Ramos (cell line): ENCODE measurements around the gene ANKH.
"Not testable (repeated sequence)": the region's sequence is repeated elsewhere in the genome, so short reads cannot be mapped to it uniquely, and the experiment has no call there.

Source experiments
- in situ Hi-C: fragments of 300-500 bp; cut with MboI; formaldehyde crosslinking; loops from one replicate; pipeline ENCODE4 v1.14.3; 2022; ENCODE audit warnings: low sequenced_read_pairs; ENCODE audit not compliant: unreplicated experiment

ANKH gene

GRCh38 chr5:14834062-14834461 is 37.5 kb downstream of the ANKH start:
- in situ Hi-C loops: no loop called here

GRCh38 chr5:14831006-14831338 is 40.6 kb downstream of the ANKH start:
- in situ Hi-C loops: no loop called here

GRCh38 chr5:14830210-14831005 is 41.2 kb downstream of the ANKH start:
- in situ Hi-C loops: no loop called here

GRCh38 chr5:14829396-14829795 is 42.2 kb downstream of the ANKH start:
- in situ Hi-C loops: no loop called here

GRCh38 chr5:14826714-14827113 is 44.9 kb downstream of the ANKH start:
- in situ Hi-C loops: no loop called here

GRCh38 chr5:14825977-14826376 is 45.6 kb downstream of the ANKH start:
- in situ Hi-C loops: no loop called here

GRCh38 chr5:14824499-14824898 is 47.1 kb downstream of the ANKH start:
- in situ Hi-C loops: no loop called here

GRCh38 chr5:14821100-14821845 is 50.3 kb downstream of the ANKH start:
- in situ Hi-C loops: no loop called here

- in situ Hi-C loops: no loop called here
These were observed 52.4 kb downstream of the ANKH start for GRCh38 chr5:14818931-14819790.

- in situ Hi-C loops: not testable (repeated sequence)
These were observed 53.8 kb downstream of the ANKH start for GRCh38 chr5:14817762-14818136.

GRCh38 chr5:14816999-14817761 is 54.4 kb downstream of the ANKH start:
- in situ Hi-C loops: no loop called here

- in situ Hi-C loops: no loop called here
These were observed 55.1 kb downstream of the ANKH start for GRCh38 chr5:14816374-14816998.

- in situ Hi-C loops: no loop called here
These were observed 57.8 kb downstream of the ANKH start for GRCh38 chr5:14813747-14814146.

GRCh38 chr5:14812166-14812565 is 59.4 kb downstream of the ANKH start:
- in situ Hi-C loops: no loop called here

GRCh38 chr5:14810928-14811572 is 60.5 kb downstream of the ANKH start:
- in situ Hi-C loops: no loop called here

GRCh38 chr5:14810282-14810681 is 61.3 kb downstream of the ANKH start:
- in situ Hi-C loops: no loop called here

- in situ Hi-C loops: no loop called here
These were observed 62.0 kb downstream of the ANKH start for GRCh38 chr5:14809369-14810155.

- in situ Hi-C loops: no loop called here
These were observed 64.1 kb downstream of the ANKH start for GRCh38 chr5:14807471-14807870.
